HG02610 (cell line): ENCODE measurements around the gene FGF1.

ENCODE experiments used
- ATAC-seq: cut with Tn5 transposase; IDR thresholded peaks from one replicate; pipeline ENCODE4 v1.9.1; 2021; ENCODE audit warnings: mild to moderate bottlenecking, moderate library complexity; ENCODE audit not compliant: unreplicated experiment

The FGF1 gene

GRCh38 chr5:142617416-142618129 lies 68.3 kb downstream of the FGF1 start:
- ATAC-seq: no peak

GRCh38 chr5:142615948-142616347 lies 69.9 kb downstream of the FGF1 start:
- no peak for ATAC-seq

GRCh38 chr5:142614054-142614453 lies 71.8 kb downstream of the FGF1 start:
- no peak for ATAC-seq

- no peak for ATAC-seq
Measured at GRCh38 chr5:142613271-142613671, 72.6 kb downstream of the FGF1 start.

GRCh38 chr5:142612494-142613270 lies 73.2 kb downstream of the FGF1 start:
- ATAC-seq: no peak

- ATAC-seq: peak; percentile 92
Measured at GRCh38 chr5:142611154-142611553, 74.7 kb downstream of the FGF1 start.

- no peak for ATAC-seq
Measured at GRCh38 chr5:142610176-142611001, 75.5 kb downstream of the FGF1 start.

GRCh38 chr5:142609142-142609541 lies 76.7 kb downstream of the FGF1 start:
- no peak for ATAC-seq

- ATAC-seq: no peak
Measured at GRCh38 chr5:142608081-142608480, 77.8 kb downstream of the FGF1 start.

- ATAC-seq: no peak
Measured at GRCh38 chr5:142605611-142606010, 80.3 kb downstream of the FGF1 start.

GRCh38 chr5:142602720-142603245 lies 83.1 kb downstream of the FGF1 start:
- ATAC-seq: no peak

GRCh38 chr5:142601432-142601831 lies 84.5 kb downstream of the FGF1 start:
- ATAC-seq: no peak

- ATAC-seq: no peak
Measured at GRCh38 chr5:142600611-142601358, 85.1 kb downstream of the FGF1 start.

GRCh38 chr5:142600092-142600491 lies 85.8 kb downstream of the FGF1 start:
- ATAC-seq: no peak

GRCh38 chr5:142598338-142598700 lies 87.6 kb downstream of the FGF1 start:
- ATAC-seq: no peak

- no peak for ATAC-seq
Measured at GRCh38 chr5:142597546-142598337, 88.1 kb downstream of the FGF1 start.

GRCh38 chr5:142597025-142597424 lies 88.9 kb downstream of the FGF1 start:
- no peak for ATAC-seq

- ATAC-seq: no peak
Measured at GRCh38 chr5:142592365-142592764, 93.5 kb downstream of the FGF1 start.

- ATAC-seq: no peak
Measured at GRCh38 chr5:142590451-142591231, 95.2 kb downstream of the FGF1 start.
